Ascending aorta (tissue), 2 donors: ENCODE results near the gene GPR4. TPM values are rescaled to one million over a fixed set of nuclear protein-coding genes. Genes with fewer than 3 reads are reported as not detected.
"Not testable (repeated sequence)": the region's sequence is repeated elsewhere in the genome, so short reads cannot be mapped to it uniquely, and the experiment has no call there.

Experiments
- DNase-seq, 2 donors: peaks; one replicate each; pipeline ENCODE4 v3.0.0-alpha.2; 2019; ENCODE audit warnings: low spot score in 2 of 2
- H3K27ac ChIP-seq, 2 donors: fragments of 200-600 bp; sonication (generic); one replicate each; pipeline ENCODE4 v1.5.1; 2016 to 2017; ENCODE audit warnings: mild to moderate bottlenecking in 1 of 2
- H3K27me3 ChIP-seq: fragments of 200-600 bp; sonication (generic); one replicate; pipeline ENCODE4 v1.5.1; 2017
- H3K36me3 ChIP-seq, 2 donors: fragments of 200-600 bp; sonication (generic); one replicate each; pipeline ENCODE4 v1.5.1; 2016
- H3K4me1 ChIP-seq, 2 donors: fragments of 200-600 bp; sonication (generic); one replicate each; pipeline ENCODE4 v1.5.1; 2016 to 2017; ENCODE audit warnings: mild to moderate bottlenecking in 1 of 2
- H3K4me3 ChIP-seq, 2 donors: fragments of 200-600 bp; sonication (generic); one replicate each; pipeline ENCODE4 v1.5.1; 2016 to 2017; ENCODE audit warnings: mild to moderate bottlenecking in 1 of 2
- H3K9me3 ChIP-seq, 2 donors: fragments of 200-600 bp; sonication (generic); one replicate each; pipeline ENCODE4 v1.5.1; 2016
- CTCF ChIP-seq, 3 experiments: fragments of 200-600 bp in 2 of 3; fragments of 450-650 bp in 1 of 3; sonication (generic) in 2 of 3; IDR thresholded peaks; one replicate each; pipeline ENCODE4 v1.5.1; 2016 to 2019; ENCODE audit warnings: antibody characterized with exemption in 3 of 3, mild to moderate bottlenecking in 1 of 3, moderate library complexity in 1 of 3
- intact Hi-C: fragments of 100-400 bp; cut with DNase I; formaldehyde crosslinking; loops from one replicate; pipeline ENCODE4 v1.15.1; 2023
- total RNA-seq: library from RNA; depleted of rRNA; stranded (reverse); fragments of >200 nt; gene quantifications from one replicate; pipeline ENCODE4 v1.1.0, GENCODE V29; 2016

The GPR4 gene
- total RNA-seq, 1 donor from 2014 or later, result 14.0 TPM

- H3K4me1 ChIP-seq, result peaks cover 0 to 6% of the 10 kb centered on the region in 2 donors
- no peak overlapping the region for H3K4me3 ChIP-seq
- intact Hi-C loops, result loop anchor here (5.0 to 10.0 kb wide), 2 partner anchors 123 to 206 kb away; partner anchors contain the start of genes ERCC1 and VASP
- TF ChIP-seq CTCF (IDR thresholded peaks at IDR 0.05), result no peak
- H3K9me3 ChIP-seq, result no peaks in the 10 kb centered on the region
- H3K27ac ChIP-seq, result no peak overlapping the region
- DNase-seq, result no peak
- no peaks in the 10 kb centered on the region for H3K27me3 ChIP-seq
- H3K36me3 ChIP-seq, result peaks cover 25 to 34% of the 10 kb centered on the region in 2 donors
Measured at GRCh38 chr19:45630463-45630862, 28.5 kb upstream of the GPR4 start.

- intact Hi-C loops, result loop anchor here (5.0 to 10.0 kb wide), 2 partner anchors 122 to 205 kb away; partner anchors contain the start of genes ERCC1 and VASP
- Histone ChIP-seq H3K9me3 (no peaks in the 10 kb centered on the region), H3K4me3 (no peak overlapping the region)
Measured at GRCh38 chr19:45629704-45630103, 27.7 kb upstream of the GPR4 start.

GRCh38 chr19:45628219-45628618 is 26.2 kb upstream of the GPR4 start:
- H3K9me3 ChIP-seq, H3K4me3 ChIP-seq, H3K27me3 ChIP-seq, intact Hi-C loops, H3K4me1 ChIP-seq, DNase-seq, H3K27ac ChIP-seq: not testable (repeated sequence)
- peaks cover 25 to 53% of the 10 kb centered on the region in 2 donors for H3K36me3 ChIP-seq

More at GRCh38 chr19:45629704-45630103, 27.7 kb upstream of the GPR4 start:
- H3K27me3 ChIP-seq, result no peaks in the 10 kb centered on the region
- peaks cover 25 to 38% of the 10 kb centered on the region in 2 donors for H3K36me3 ChIP-seq
- peaks cover 0 to 4% of the 10 kb centered on the region in 2 donors for H3K4me1 ChIP-seq
- H3K27ac ChIP-seq, result no peak overlapping the region
- no peak for DNase-seq
- TF ChIP-seq CTCF (IDR thresholded peaks at IDR 0.05), result no peak

GRCh38 chr19:45623984-45624383 is 22.0 kb upstream of the GPR4 start:
- TF ChIP-seq CTCF (IDR thresholded peaks at IDR 0.05), result no peak
- no peaks in the 10 kb centered on the region for H3K4me1 ChIP-seq
- intact Hi-C loops, result no loop called here
- H3K36me3 ChIP-seq, result peaks cover 36 to 79% of the 10 kb centered on the region in 2 donors
- no peaks in the 10 kb centered on the region for H3K27me3 ChIP-seq
- DNase-seq, result no peak
- H3K27ac ChIP-seq, result no peak overlapping the region
- H3K4me3 ChIP-seq, result no peak overlapping the region
- no peaks in the 10 kb centered on the region for H3K9me3 ChIP-seq

- TF ChIP-seq CTCF (IDR thresholded peaks at IDR 0.05), result no peak
- H3K27ac ChIP-seq, result no peak overlapping the region
- no peaks in the 10 kb centered on the region for H3K27me3 ChIP-seq
- H3K9me3 ChIP-seq, result no peaks in the 10 kb centered on the region
- peaks cover 29 to 70% of the 10 kb centered on the region in 2 donors for H3K36me3 ChIP-seq
- no peak for DNase-seq
- intact Hi-C loops, result no loop called here
- no peaks in the 10 kb centered on the region for H3K4me1 ChIP-seq
- H3K4me3 ChIP-seq, result no peak overlapping the region
Measured at GRCh38 chr19:45621976-45622503, 20.0 kb upstream of the GPR4 start.

GRCh38 chr19:45621389-45621788 is 19.4 kb upstream of the GPR4 start:
- H3K9me3 ChIP-seq, result no peaks in the 10 kb centered on the region
- peaks cover 26 to 70% of the 10 kb centered on the region in 2 donors for H3K36me3 ChIP-seq
- H3K27ac ChIP-seq, result no peak overlapping the region
- H3K4me3 ChIP-seq, result no peak overlapping the region
- H3K27me3 ChIP-seq, result no peaks in the 10 kb centered on the region
- no peaks in the 10 kb centered on the region for H3K4me1 ChIP-seq
- intact Hi-C loops, result no loop called here
- DNase-seq, result no peak
- no peak for TF ChIP-seq CTCF (IDR thresholded peaks at IDR 0.05)
